Heart right ventricle (tissue), 16 donors: Measurements from ENCODE around the gene WDPCP. TPM values are rescaled to one million over a fixed set of nuclear protein-coding genes. Genes with fewer than 3 reads are reported as not detected.

Source experiments
- ATAC-seq, 8 donors: fragments of 200-7000 bp; cut with Tn5 transposase; one replicate each; pipeline ENCODE4 v1.9.1; 2020; ENCODE audit warnings: mild to moderate bottlenecking in 8 of 8, moderate library complexity in 8 of 8, moderate number of reproducible peaks in 1 of 8
- DNase-seq, 2 donors: peaks; one replicate each; pipeline ENCODE4 v3.0.0-alpha.2; 2020
- H3K27ac ChIP-seq, 10 donors: fragments of 200-600 bp; sonication (generic) in 2 of 10; one replicate each; pipeline versions ENCODE4 v1.5.0 to v1.8.0; 2020 to 2022; ENCODE audit warnings: mild to moderate bottlenecking in 3 of 10
- H3K27me3 ChIP-seq, 7 donors: fragments of 200-600 bp; one replicate each; pipeline ENCODE4 v1.8.0; 2021 to 2022; ENCODE audit warnings: mild to moderate bottlenecking in 2 of 7
- H3K36me3 ChIP-seq, 9 donors: fragments of 200-600 bp; sonication (generic) in 1 of 9; one replicate each; pipeline versions ENCODE4 v1.5.0 to v1.8.0; 2020 to 2022; ENCODE audit warnings: mild to moderate bottlenecking in 2 of 9
- H3K4me1 ChIP-seq, 9 donors: fragments of 200-600 bp; sonication (generic) in 1 of 9; one replicate each; pipeline versions ENCODE4 v1.5.0 to v1.8.0; 2020 to 2022; ENCODE audit warnings: mild to moderate bottlenecking in 4 of 9
- H3K4me3 ChIP-seq, 10 donors: fragments of 200-600 bp; sonication (generic) in 2 of 10; one replicate each; pipeline versions ENCODE4 v1.5.0 to v1.8.0; 2020 to 2022; ENCODE audit warnings: mild to moderate bottlenecking in 7 of 10, moderate library complexity in 2 of 10
- H3K9me3 ChIP-seq, 11 donors: fragments of 200-600 bp in 10 of 11; sonication (generic) in 2 of 11; one replicate each; pipeline versions ENCODE4 v1.5.0 to v1.8.0; 2013 to 2022; ENCODE audit warnings: mild to moderate bottlenecking in 2 of 11, control low read depth in 1 of 11, moderate library complexity in 1 of 11
- CTCF ChIP-seq, 9 donors: fragments of 200-600 bp; sonication (generic) in 2 of 9; IDR thresholded peaks; one replicate each; pipeline versions ENCODE4 v1.5.0 to v1.8.0; 2021 to 2022; ENCODE audit warnings: antibody characterized with exemption in 9 of 9, mild to moderate bottlenecking in 5 of 9, moderate library complexity in 1 of 9
- WGBS, 2 donors: extraction: QIAGEN DNeasy Blood & Tissue Kit; methylation state at CpG; one replicate each; pipeline ENCODE4 v1.1.7; 2013; ENCODE audit warnings: inconsistent platforms in 1 of 2; 5-methylcytosine and 5-hydroxymethylcytosine counted together
- intact Hi-C, 10 donors: fragments of 100-400 bp; cut with DNase I; formaldehyde crosslinking; loops; one replicate each; pipeline versions ENCODE4 v1.11.1 to v1.14.2; 2022
- polyA plus RNA-seq, 2 donors: library from polyadenylated mRNA; stranded (reverse); fragments of 200-250 nt; gene quantifications; one replicate each; pipeline ENCODE4 v1.2.3, GENCODE V29; 2013
- total RNA-seq, 10 donors: library from RNA; stranded (reverse); fragmentation: NEBNext Ultra II Directional in 3 of 10; extraction: Animal tissue kit (Norgen Biotek cat#: 25700) in 3 of 10; gene quantifications; one replicate each; pipeline versions ENCODE4 v1.2.1 to v1.2.4, GENCODE V29; 2021 to 2023
- donor health status: Arrhythmogenic right ventricular cardiomyopathy.
- donor health status: ischemic (EF 13 %, LVEDD 7.1; RV severe dilation, severe dysfunction).
- donor health status: healthy with polysubstance abuse.
- donor health status: DM: no; HTN: yes; CAD: no.
- donor health status: DM: no; HTN: no; CAD: no.
- donor health status: ischemic (EF 25% LVEDD 6.9; RV normal size, moderate dysfunction).
- donor health status: ischemic (EF 25% LVEDD 5.7; RV mildly dilated, moderate dysfunction).
- donor health status: healthy.
- donor health status: DM: yes; HTN: yes; CAD: no.
- donor health status: Ischemic cardiomyopathy.
- donor health status: ischemic (EF 35%, LVEDD 5.7; RV mildly dilated, moderate dysfunction).
- donor health status: nonischemic (EF 11% LVEDD 7.7; RV severe dilation, severe dysfunction).
- donor health status: DM: yes; HTN: yes; CAD: no.
- donor health status: PGD.
- donor health status: ischemic (EF 29% LVEDD 5.4; RV normal size, mild dysfunction).
- donor health status: nonischemic (EF 23%, LVEDD 6.1; RV moderate dilation, normal function).

Gene WDPCP
- total and polyA plus RNA-seq, 12 donors, result 3.7 to 36.6 (median 20.2) TPM

DNA sequence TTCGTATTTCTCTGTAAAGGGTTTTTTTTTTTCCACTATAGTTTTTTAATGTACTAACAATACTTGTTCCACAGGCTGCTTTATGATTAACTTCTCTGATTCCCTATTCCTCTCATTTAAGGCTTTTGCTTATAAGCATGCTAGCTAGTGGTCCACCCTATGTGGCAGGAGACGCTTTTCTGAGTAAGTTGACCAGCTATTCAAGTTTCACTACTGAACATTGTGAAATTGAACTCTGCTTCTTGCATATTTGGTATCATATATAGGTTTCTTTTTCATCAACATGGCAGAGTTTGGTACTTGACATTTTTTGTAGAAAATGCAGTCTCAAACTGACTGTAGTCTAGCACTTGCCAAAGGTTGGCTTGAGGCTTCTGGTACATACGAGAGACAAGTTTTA is 463.4 kb downstream of the WDPCP start:
- TF ChIP-seq CTCF (IDR thresholded peaks at IDR 0.05), result no peak
- Histone ChIP-seq H3K9me3 (peaks cover 0 to 13% (median 0%) of the 10 kb centered on the region in 11 donors), H3K27me3 (no peaks in the 10 kb centered on the region), H3K4me1 (no peaks in the 10 kb centered on the region), H3K27ac (no peak overlapping the region), H3K4me3 (no peak overlapping the region), H3K36me3 (peaks cover 0 to 16% (median 0%) of the 10 kb centered on the region in 9 donors)
- 88 to 91% methylated on average over 3 of the region's 3 CpGs for WGBS, 2 donors
- DNase-seq (no peak), ATAC-seq (no peak)
- intact Hi-C loops, result no loop called here

GRCh38 chr2:63124218-63124617 is 464.1 kb downstream of the WDPCP start:
- Histone ChIP-seq H3K4me1 (no peaks in the 10 kb centered on the region), H3K4me3 (no peak overlapping the region), H3K27me3 (no peaks in the 10 kb centered on the region), H3K36me3 (peaks cover 0 to 19% (median 0%) of the 10 kb centered on the region in 9 donors), H3K27ac (no peak overlapping the region), H3K9me3 (peaks cover 0 to 6% (median 0%) of the 10 kb centered on the region in 11 donors)
- WGBS, 2 donors, result 82 to 87% methylated on average over 2 of the region's 2 CpGs
- DNase-seq (no peak), ATAC-seq (no peak)
- intact Hi-C loops, result no loop called here
- TF ChIP-seq CTCF (IDR thresholded peaks at IDR 0.05), result no peak

DNA sequence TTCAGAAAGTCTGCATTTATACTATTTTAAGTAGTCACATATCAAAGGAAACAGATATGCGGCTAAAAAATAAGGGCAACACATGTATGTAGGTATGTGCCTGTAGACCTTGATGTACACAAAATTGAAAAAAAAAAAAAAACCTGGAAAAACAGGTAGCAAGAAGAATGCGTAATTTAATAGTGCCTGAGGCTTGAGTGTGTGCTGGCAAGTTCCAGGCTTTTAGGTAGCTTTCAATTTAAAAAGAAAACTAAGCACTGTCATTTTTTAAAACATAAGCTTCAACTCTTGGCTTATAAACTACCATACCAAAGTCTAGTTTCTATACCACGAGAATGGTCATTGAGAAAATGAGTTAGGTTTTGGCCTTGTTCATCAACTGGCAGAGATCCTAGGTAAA is 465.4 kb downstream of the WDPCP start:
- WGBS, 2 donors, result 95 to 97% methylated on average over 3 of the region's 3 CpGs
- Histone ChIP-seq H3K36me3 (peaks cover 0 to 24% (median 0%) of the 10 kb centered on the region in 9 donors), H3K4me3 (no peak overlapping the region), H3K9me3 (peaks cover 0 to 7% (median 0%) of the 10 kb centered on the region in 11 donors), H3K4me1 (no peaks in the 10 kb centered on the region), H3K27ac (no peak overlapping the region), H3K27me3 (no peaks in the 10 kb centered on the region)
- ATAC-seq (no peak), DNase-seq (no peak)
- intact Hi-C loops, result no loop called here
- no peak for TF ChIP-seq CTCF (IDR thresholded peaks at IDR 0.05)

DNA sequence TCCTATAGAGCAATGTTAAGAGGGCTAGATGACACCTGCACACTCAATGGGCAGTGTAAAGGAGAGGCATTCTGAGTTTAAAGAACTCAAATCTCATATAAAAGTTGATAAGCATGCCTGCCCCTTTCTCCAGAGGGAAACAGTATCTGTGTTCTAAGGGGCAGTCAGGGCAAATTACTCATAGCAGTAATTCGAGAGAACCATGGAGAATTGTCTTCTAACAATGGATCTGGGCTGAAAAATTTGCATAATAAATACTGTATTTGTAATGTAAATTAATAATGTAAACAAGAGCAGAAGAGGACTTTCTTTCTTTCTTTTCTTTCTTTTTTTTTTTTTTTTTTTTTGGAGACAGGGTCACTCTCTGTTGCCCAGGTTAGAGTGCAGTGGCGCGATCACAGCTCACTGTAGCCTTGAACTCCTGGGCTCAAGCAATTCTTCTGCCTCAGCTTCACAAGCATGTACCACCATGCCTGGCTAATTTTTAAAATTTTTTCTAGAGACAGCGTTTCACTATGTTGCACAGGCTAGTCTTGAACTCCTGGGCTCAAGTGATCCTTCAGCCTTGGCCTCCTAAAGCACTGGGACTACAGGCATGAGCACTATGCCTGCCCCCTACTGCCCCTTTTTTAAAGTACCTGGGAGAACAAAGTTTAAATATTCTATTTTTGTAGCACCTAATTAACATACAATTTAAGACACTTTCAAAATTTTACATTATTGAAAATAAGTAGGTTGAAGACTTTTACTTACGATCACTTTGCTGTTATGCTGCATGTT is 467.0 kb downstream of the WDPCP start:
- ATAC-seq, result no peak
- 97% methylated on average over 5 of the region's 5 CpGs for whole genome bisulfite sequencing, 2 donors
- intact Hi-C loops, result no loop called here

More for the DNA sequence above, 467.0 kb downstream of the WDPCP start:
- TF ChIP-seq CTCF (IDR thresholded peaks at IDR 0.05), result no peak
- no peak for DNase-seq
- Histone ChIP-seq H3K4me1 (no peaks in the 10 kb centered on the region), H3K9me3 (peaks cover 0 to 20% (median 0%) of the 10 kb centered on the region in 11 donors), H3K27ac (no peak overlapping the region), H3K36me3 (peaks cover 0 to 24% (median 0%) of the 10 kb centered on the region in 9 donors), H3K27me3 (no peaks in the 10 kb centered on the region), H3K4me3 (no peak overlapping the region)
